H9 (cell line): ENCODE results near the gene NDUFV2. TPM values are rescaled to one million over a fixed set of nuclear protein-coding genes. Genes with fewer than 3 reads are reported as not detected.

Source experiments
- DNase-seq: peaks from one replicate; pipeline ENCODE4 v3.0.0-alpha.2; 2017
- H2AFZ ChIP-seq: one replicate; pipeline ENCODE4 v1.6.1; 2013; ENCODE audit warnings: mild to moderate bottlenecking, low read length, control low read depth, moderate library complexity
- H2AK5ac ChIP-seq: 2 replicates; pipeline ENCODE4 v1.6.1; 2013; ENCODE audit warnings: low read length, control low read depth, mixed read lengths; ENCODE audit not compliant: insufficient read length
- H2BK120ac ChIP-seq: one replicate; pipeline ENCODE4 v1.6.1; 2013; ENCODE audit warnings: low read depth, mild to moderate bottlenecking, low read length, control low read depth, inconsistent platforms; ENCODE audit not compliant: poor library complexity, severe bottlenecking
- H2BK12ac ChIP-seq: 2 replicates; pipeline ENCODE4 v1.6.1; 2013; ENCODE audit warnings: low read length, control low read depth, mixed read lengths, low read depth; ENCODE audit not compliant: insufficient read length
- H2BK15ac ChIP-seq: 2 replicates; pipeline ENCODE4 v1.6.1; 2013; ENCODE audit warnings: low read depth, low read length, control low read depth
- H2BK20ac ChIP-seq: one replicate; pipeline ENCODE4 v1.6.1; 2013; ENCODE audit warnings: low read depth, mild to moderate bottlenecking, low read length, control low read depth, inconsistent platforms; ENCODE audit not compliant: poor library complexity, severe bottlenecking
- H2BK5ac ChIP-seq: 2 replicates; pipeline ENCODE4 v1.6.1; 2013; ENCODE audit warnings: low read length, control low read depth, mixed read lengths; ENCODE audit not compliant: insufficient read length
- H3K14ac ChIP-seq: 2 replicates; pipeline ENCODE4 v1.6.1; 2013; ENCODE audit warnings: low read length, control low read depth; ENCODE audit not compliant: insufficient read depth
- H3K18ac ChIP-seq: 2 replicates; pipeline ENCODE4 v1.6.1; 2013; ENCODE audit warnings: low read depth, mild to moderate bottlenecking, mixed read lengths, low read length, control low read depth; ENCODE audit not compliant: insufficient read length
- H3K23ac ChIP-seq: 2 replicates; pipeline ENCODE4 v1.6.1; 2013; ENCODE audit warnings: low read length, control low read depth, mixed read lengths, low read depth; ENCODE audit not compliant: insufficient read length
- H3K23me2 ChIP-seq: 2 replicates; pipeline ENCODE4 v1.6.1; 2013; ENCODE audit warnings: low read depth, mild to moderate bottlenecking, mixed read lengths, low read length, control low read depth; ENCODE audit not compliant: insufficient read length, poor library complexity, severe bottlenecking
- H3K27ac ChIP-seq: 2 replicates; pipeline ENCODE4 v1.5.1; 2013; ENCODE audit warnings: low read length, control low read depth, mixed read lengths, low read depth; ENCODE audit not compliant: insufficient read length
- H3K27me3 ChIP-seq: 2 replicates; pipeline ENCODE4 v1.6.1; 2013; ENCODE audit warnings: low read length, control low read depth, inconsistent platforms; ENCODE audit not compliant: insufficient read depth
- H3K4ac ChIP-seq: 2 replicates; pipeline ENCODE4 v1.6.1; 2013; ENCODE audit warnings: low read depth, mild to moderate bottlenecking, control low read depth, inconsistent platforms, low read length, moderate library complexity
- H3K4me1 ChIP-seq: 2 replicates; pipeline ENCODE4 v1.6.1; 2013; ENCODE audit warnings: low read length, control low read depth, inconsistent platforms; ENCODE audit not compliant: insufficient read depth
- H3K4me2 ChIP-seq: 2 replicates; pipeline ENCODE4 v1.6.1; 2013; ENCODE audit warnings: low read length, control low read depth, mixed read lengths; ENCODE audit not compliant: insufficient read length, insufficient read depth
- H3K56ac ChIP-seq: 2 replicates; pipeline ENCODE4 v1.6.1; 2013; ENCODE audit warnings: low read depth, mild to moderate bottlenecking, mixed read lengths, low read length, control low read depth; ENCODE audit not compliant: insufficient read length
- H3K79me1 ChIP-seq: 2 replicates; pipeline ENCODE4 v1.6.1; 2013; ENCODE audit warnings: low read depth, mild to moderate bottlenecking, moderate library complexity, low read length, control low read depth, inconsistent platforms; ENCODE audit not compliant: insufficient read depth, poor library complexity, severe bottlenecking
- H3K79me2 ChIP-seq: 2 replicates; pipeline ENCODE4 v1.6.1; 2013; ENCODE audit warnings: low read length, control low read depth, inconsistent platforms; ENCODE audit not compliant: insufficient read depth
- H3K9ac ChIP-seq: 2 replicates; pipeline ENCODE4 v1.6.1; 2013; ENCODE audit warnings: low read length, control low read depth, mixed read lengths; ENCODE audit not compliant: insufficient read length; ENCODE audit errors: extremely low read depth
- H3K9me3 ChIP-seq: one replicate; pipeline ENCODE4 v1.6.1; 2013; ENCODE audit warnings: low read depth, low read length, inconsistent platforms; ENCODE audit not compliant: control insufficient read depth
- H3T11ph ChIP-seq: one replicate; pipeline ENCODE4 v1.6.1; 2013; ENCODE audit warnings: mild to moderate bottlenecking, low read length, control low read depth, inconsistent platforms
- H4K20me1 ChIP-seq: one replicate; pipeline ENCODE4 v1.6.1; 2013; ENCODE audit not compliant: control insufficient read depth, insufficient read length, insufficient read depth
- H4K5ac ChIP-seq: 2 replicates; pipeline ENCODE4 v1.6.1; 2013; ENCODE audit warnings: low read depth, mild to moderate bottlenecking, mixed read lengths, low read length, control low read depth; ENCODE audit not compliant: insufficient read length
- H4K8ac ChIP-seq: replicated peaks from 2 replicates; pipeline ENCODE4 v1.6.1; 2013; ENCODE audit warnings: low read length, control low read depth, mixed read lengths, low read depth; ENCODE audit not compliant: insufficient read length
- H4K91ac ChIP-seq: 2 replicates; pipeline ENCODE4 v1.6.1; 2013; ENCODE audit warnings: low read depth, mild to moderate bottlenecking, moderate library complexity, mixed read lengths, low read length, control low read depth; ENCODE audit not compliant: insufficient read length
- H3K27ac Mint-ChIP-seq, 3 experiments: 2 replicates in 2 of 3; 3 replicates in 1 of 3; pipeline ENCODE4 v1.8.0; 2020 to 2021; ENCODE audit warnings: mixed read lengths in 3 of 3, mild to moderate bottlenecking in 1 of 3, moderate library complexity in 1 of 3
- H3K27me3 Mint-ChIP-seq: 2 replicates; pipeline ENCODE4 v1.8.0; 2021; ENCODE audit warnings: low read depth, mild to moderate bottlenecking, moderate library complexity, mixed read lengths
- H3K36me3 Mint-ChIP-seq, 3 experiments: 2 replicates in 2 of 3; 3 replicates in 1 of 3; pipeline ENCODE4 v1.8.0; 2020 to 2021; ENCODE audit warnings: low read depth in 3 of 3, mixed read lengths in 3 of 3; ENCODE audit not compliant: insufficient read depth in 1 of 3
- H3K4me1 Mint-ChIP-seq, 2 experiments: 2 replicates each; pipeline ENCODE4 v1.8.0; 2020; ENCODE audit warnings: mixed read lengths in 2 of 2
- H3K4me3 Mint-ChIP-seq, 2 experiments: 2 replicates in 1 of 2; 3 replicates in 1 of 2; pipeline ENCODE4 v1.8.0; 2020 to 2021; ENCODE audit warnings: mild to moderate bottlenecking in 2 of 2, mixed read lengths in 2 of 2, moderate library complexity in 1 of 2
- H3K9me3 Mint-ChIP-seq, 2 experiments: 2 replicates in 1 of 2; 3 replicates in 1 of 2; pipeline ENCODE4 v1.8.0; 2020; ENCODE audit warnings: mild to moderate bottlenecking in 2 of 2, mixed read lengths in 2 of 2, moderate library complexity in 1 of 2
- WGBS: extraction: QIAGEN DNeasy Blood & Tissue Kit; methylation state at CpG from one replicate; pipeline ENCODE4 v1.1.7; 2013; ENCODE audit warnings: missing lambda C conversion rate, low lambda C conversion rate, mixed read lengths; ENCODE audit not compliant: insufficient read length; ENCODE audit errors: extremely low coverage; 5-methylcytosine and 5-hydroxymethylcytosine counted together
- total RNA-seq: library from RNA; stranded (reverse); gene quantifications from 2 replicates; pipeline ENCODE4 v1.2.1, GENCODE V29; 2021
- TF ChIP-seq, protein P1 (sequence below): fragments of 200-600 bp; sonication (generic); conservative IDR thresholded peaks from 3 replicates; pipeline ENCODE4 v1.8.0; 2021; ENCODE audit warnings: antibody characterized with exemption, mild to moderate bottlenecking

NDUFV2 gene
- total RNA-seq, 1 experiment from 2014 or later = 206 TPM

DNA sequence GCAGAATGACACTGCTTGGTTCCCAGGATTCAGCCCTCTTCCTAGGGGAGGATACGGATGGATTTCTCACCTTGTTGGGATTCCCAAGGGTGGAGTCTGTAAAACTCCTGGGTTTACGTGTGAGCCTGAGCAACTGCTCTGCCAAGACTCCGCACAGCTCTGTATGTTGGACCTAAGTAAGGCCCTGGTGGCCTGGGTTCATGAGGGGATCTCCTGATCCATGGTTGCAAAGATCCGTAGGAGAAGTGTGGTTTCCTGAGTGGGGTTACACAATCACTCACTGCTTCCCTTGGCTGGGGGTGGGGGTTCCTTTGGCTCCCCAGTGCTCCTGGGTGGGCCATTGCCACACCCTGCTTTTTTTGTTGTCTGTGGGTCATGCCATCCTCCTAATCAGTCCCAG is 71.8 kb downstream of the NDUFV2 start:
- no peaks in the 10 kb centered on the region for H3K23me2 ChIP-seq
- no peaks in the 10 kb centered on the region for H3K27me3 ChIP-seq
- no peak overlapping the region for H2AK5ac ChIP-seq
- H3K4me1 ChIP-seq = no peaks in the 10 kb centered on the region
- no peak overlapping the region for H3K27ac ChIP-seq
- no peaks in the 10 kb centered on the region for H3K27me3 Mint-ChIP-seq
- H2BK5ac ChIP-seq = no peak overlapping the region
- no peak overlapping the region for H3K18ac ChIP-seq
- no peak overlapping the region for H2BK12ac ChIP-seq
- no peaks in the 10 kb centered on the region for H3K9me3 ChIP-seq
- TF ChIP-seq, protein P1, sequence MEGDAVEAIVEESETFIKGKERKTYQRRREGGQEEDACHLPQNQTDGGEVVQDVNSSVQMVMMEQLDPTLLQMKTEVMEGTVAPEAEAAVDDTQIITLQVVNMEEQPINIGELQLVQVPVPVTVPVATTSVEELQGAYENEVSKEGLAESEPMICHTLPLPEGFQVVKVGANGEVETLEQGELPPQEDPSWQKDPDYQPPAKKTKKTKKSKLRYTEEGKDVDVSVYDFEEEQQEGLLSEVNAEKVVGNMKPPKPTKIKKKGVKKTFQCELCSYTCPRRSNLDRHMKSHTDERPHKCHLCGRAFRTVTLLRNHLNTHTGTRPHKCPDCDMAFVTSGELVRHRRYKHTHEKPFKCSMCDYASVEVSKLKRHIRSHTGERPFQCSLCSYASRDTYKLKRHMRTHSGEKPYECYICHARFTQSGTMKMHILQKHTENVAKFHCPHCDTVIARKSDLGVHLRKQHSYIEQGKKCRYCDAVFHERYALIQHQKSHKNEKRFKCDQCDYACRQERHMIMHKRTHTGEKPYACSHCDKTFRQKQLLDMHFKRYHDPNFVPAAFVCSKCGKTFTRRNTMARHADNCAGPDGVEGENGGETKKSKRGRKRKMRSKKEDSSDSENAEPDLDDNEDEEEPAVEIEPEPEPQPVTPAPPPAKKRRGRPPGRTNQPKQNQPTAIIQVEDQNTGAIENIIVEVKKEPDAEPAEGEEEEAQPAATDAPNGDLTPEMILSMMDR = no peak
- peaks cover 8 to 11% of the 10 kb centered on the region in 2 experiments for H3K9me3 Mint-ChIP-seq
- H3K23ac ChIP-seq = no peak overlapping the region
- no peak overlapping the region for H3K56ac ChIP-seq
- no peaks in the 10 kb centered on the region for H3K79me2 ChIP-seq
- H2BK20ac ChIP-seq = no peak overlapping the region
- no peak overlapping the region for H3K4me3 Mint-ChIP-seq
- no peak overlapping the region for H4K91ac ChIP-seq
- H3T11ph ChIP-seq = no peak overlapping the region
- peaks cover 0 to 3% of the 10 kb centered on the region in 2 experiments; a peak in 1 of 4 replicates for H3K4me1 Mint-ChIP-seq
- no peak overlapping the region for H3K4me2 ChIP-seq
- no peaks in the 10 kb centered on the region for H4K20me1 ChIP-seq
- no peak overlapping the region for H4K5ac ChIP-seq
- no peak for DNase-seq
- H3K14ac ChIP-seq = no peak overlapping the region
- no peak overlapping the region for H2BK15ac ChIP-seq
- no CpG with 5 or more reads among the region's 4 CpGs for WGBS
- no peak overlapping the region for H4K8ac ChIP-seq
- H3K9ac ChIP-seq = no peak overlapping the region
- H3K4ac ChIP-seq = no peak overlapping the region
- no peak overlapping the region for H2AFZ ChIP-seq
- H3K79me1 ChIP-seq = no peaks in the 10 kb centered on the region
- H2BK120ac ChIP-seq = no peak overlapping the region
- H3K27ac Mint-ChIP-seq = no peak overlapping the region; a peak in 1 of 7 replicates
- peaks cover 14 to 18% (median 15%) of the 10 kb centered on the region in 3 experiments for H3K36me3 Mint-ChIP-seq
